Activated CD4-positive, alpha-beta memory T cell treated with anti-CD3 and anti-CD28 coated beads, Interleukin-2, amount 10 ng/mL, durations not matched to agents 7 days and 5 days (primary cell): ENCODE measurements around the gene ZDHHC17. TPM values are rescaled to one million over a fixed set of nuclear protein-coding genes. Genes with fewer than 3 reads are reported as not detected.
"Not testable (repeated sequence)": the region's sequence is repeated elsewhere in the genome, so short reads cannot be mapped to it uniquely, and the experiment has no call there.

Experiments
- CTCF ChIA-PET: fragments of 350-600 bp; sonication (Branson Sonifier 250); formaldehyde crosslinking; loops from one replicate; lab custom pipeline; 2021; ENCODE audit warnings: antibody characterized with exemption, inconsistent platforms; lab: Charles Lee
- POLR2A ChIA-PET: fragments of 350-600 bp; sonication (Branson Sonifier 250); formaldehyde crosslinking; loops from one replicate; lab custom pipeline; 2021; ENCODE audit warnings: antibody characterized with exemption; lab: Charles Lee
- DNase-seq: peaks from one replicate; pipeline ENCODE4 v3.0.0-alpha.2; 2020
- H3K27ac Mint-ChIP-seq: one replicate; pipeline ENCODE4 v1.8.0; 2021; ENCODE audit warnings: mild to moderate bottlenecking, mixed read lengths
- H3K27me3 Mint-ChIP-seq: one replicate; pipeline ENCODE4 v1.8.0; 2021; ENCODE audit warnings: mixed read lengths
- H3K36me3 Mint-ChIP-seq: one replicate; pipeline ENCODE4 v1.8.0; 2021; ENCODE audit warnings: low read depth, mixed read lengths
- H3K4me1 Mint-ChIP-seq: one replicate; pipeline ENCODE4 v1.8.0; 2021; ENCODE audit warnings: mixed read lengths
- H3K4me3 Mint-ChIP-seq: one replicate; pipeline ENCODE4 v1.8.0; 2021; ENCODE audit warnings: mild to moderate bottlenecking, mixed read lengths
- H3K9me3 Mint-ChIP-seq: one replicate; pipeline ENCODE4 v1.8.0; 2021; ENCODE audit warnings: mixed read lengths
- total RNA-seq, 2 experiments: library from RNA; stranded (reverse); gene quantifications; one replicate each; pipeline ENCODE4 v1.2.3, GENCODE V29; 2021

ZDHHC17 gene
- total RNA-seq = 10 to 100 TPM; 25.5 TPM

DNA sequence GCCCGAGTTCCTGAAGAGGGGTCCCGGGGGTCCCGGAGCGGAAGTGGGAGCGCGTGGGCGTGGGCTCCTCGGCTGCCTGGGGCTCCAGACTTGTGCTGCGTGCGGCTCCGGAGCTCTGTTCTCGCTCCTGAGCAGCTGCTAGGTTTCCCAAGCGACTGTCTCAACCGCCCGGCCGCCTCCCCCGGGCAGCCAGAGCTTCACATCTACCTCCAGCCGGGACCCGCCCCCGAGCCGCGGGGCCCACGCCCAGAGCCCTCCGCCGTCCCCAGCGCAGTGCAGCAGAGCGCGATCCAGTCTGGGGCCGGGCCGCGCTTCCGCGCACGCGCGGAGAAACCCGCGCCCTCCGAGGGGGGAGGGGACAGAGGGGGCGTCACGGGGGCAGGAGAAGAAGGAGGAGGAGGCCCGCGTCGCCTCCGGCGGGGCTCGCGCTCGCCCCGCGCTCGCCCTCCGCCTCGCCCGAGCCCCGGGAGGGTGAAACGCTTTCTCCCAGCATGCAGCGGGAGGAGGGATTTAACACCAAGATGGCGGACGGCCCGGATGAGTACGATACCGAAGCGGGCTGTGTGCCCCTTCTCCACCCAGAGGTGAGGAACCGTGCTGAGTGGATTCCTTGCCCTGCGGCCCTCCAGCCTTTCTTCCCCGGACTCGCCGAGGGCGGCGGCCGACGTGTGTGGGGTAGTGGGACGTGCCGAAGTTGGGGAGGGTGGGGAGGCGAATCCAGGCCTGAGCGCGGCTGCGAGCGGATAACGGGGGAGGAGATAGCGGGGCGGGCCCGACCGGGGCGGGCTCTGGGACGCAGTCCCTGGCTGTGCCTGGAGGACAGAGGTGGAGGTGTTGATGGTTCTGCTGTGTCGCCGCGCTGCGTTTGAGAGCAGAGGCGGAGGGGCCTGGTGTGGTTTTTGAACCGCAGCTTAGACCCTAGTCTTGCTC lies at the start of gene ZDHHC17:
Gene ZDHHC17 (plus strand): TSS at position 370 of the 930 bp plus-strand sequence. CDS start 122 bp downstream, at position 492.
- Mint-ChIP-seq H3K36me3 (peaks cover 9% of the 10 kb centered on the region), H3K4me1 (peaks cover 29% of the 10 kb centered on the region), H3K9me3 (no peaks in the 10 kb centered on the region), H3K27me3 (peaks cover 2% of the 10 kb centered on the region), H3K27ac (peak within 1 kb of the TSS; percentile 93), H3K4me3 (peak within 1 kb of the TSS; percentile 92)
- ChIA-PET CTCF (interaction anchor here (0.7 to 1.6 kb wide), 3 partner anchors 27 to 1279 kb away, joined by 3 to 5 read pairs (median 4); no protein-coding TSS in a partner anchor), POLR2A (interaction anchor here (0.5 to 2.0 kb wide), 11 partner anchors 10 to 416 kb away, joined by 3 to 8 read pairs (median 4); partner anchors contain the start of genes BBS10 and OSBPL8)
- DNase-seq = peak; percentile 92

DNA sequence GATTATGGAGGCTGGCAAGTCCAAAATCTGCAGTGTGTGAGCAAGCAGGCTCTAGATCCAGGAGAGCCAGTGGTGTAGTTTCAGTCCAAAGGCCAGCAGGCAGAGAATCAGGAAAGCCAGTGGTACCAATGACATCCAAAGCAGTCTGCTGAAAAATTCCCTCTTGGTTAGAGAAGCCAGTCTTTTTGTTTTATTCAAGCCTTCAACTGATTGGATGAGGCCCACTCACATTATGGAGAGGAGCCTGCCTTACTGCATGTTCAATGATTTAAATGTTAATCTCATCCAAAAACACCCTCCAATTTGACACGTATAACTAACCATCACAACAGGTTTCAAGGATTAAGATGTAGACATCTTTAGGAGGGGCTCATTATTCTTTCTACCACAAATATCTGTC lies 49.5 kb upstream of the ZDHHC17 start:
- peaks cover 3% of the 10 kb centered on the region for H3K27me3 Mint-ChIP-seq
- CTCF ChIA-PET = no interaction called here

DNA sequence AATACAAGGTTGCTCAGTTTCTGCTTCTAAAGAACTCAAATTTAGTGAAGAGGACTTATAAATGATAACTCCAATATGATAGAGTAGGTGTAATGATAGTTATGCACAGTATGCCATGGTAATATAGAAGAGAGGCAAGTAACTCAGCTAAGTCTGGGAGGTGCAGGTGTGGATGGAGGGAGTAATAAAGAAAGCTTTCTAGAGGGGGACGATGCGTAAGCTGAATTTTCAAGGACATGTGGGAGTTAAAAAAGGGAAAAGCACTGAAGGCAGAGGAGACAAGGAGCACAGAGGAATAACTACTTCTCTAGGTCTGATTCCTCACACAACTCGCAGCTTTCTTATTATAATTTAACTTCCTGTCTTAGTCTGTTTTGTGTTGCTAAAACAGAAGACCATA lies 49.1 kb upstream of the ZDHHC17 start:
- no peak overlapping the region for H3K27ac Mint-ChIP-seq
- no peaks in the 10 kb centered on the region for H3K36me3 Mint-ChIP-seq
- ChIA-PET CTCF (no interaction called here), POLR2A (no interaction called here)
- H3K27me3 Mint-ChIP-seq = peaks cover 3% of the 10 kb centered on the region
- no peak overlapping the region for H3K4me3 Mint-ChIP-seq
- H3K9me3 Mint-ChIP-seq = no peaks in the 10 kb centered on the region
- H3K4me1 Mint-ChIP-seq = no peaks in the 10 kb centered on the region
- no peak for DNase-seq

More for the DNA sequence above, 49.5 kb upstream of the ZDHHC17 start:
- Mint-ChIP-seq H3K36me3 (no peaks in the 10 kb centered on the region), H3K27ac (no peak overlapping the region), H3K4me3 (no peak overlapping the region), H3K9me3 (no peaks in the 10 kb centered on the region), H3K4me1 (no peaks in the 10 kb centered on the region)
- no peak for DNase-seq
- POLR2A ChIA-PET = no interaction called here

DNA sequence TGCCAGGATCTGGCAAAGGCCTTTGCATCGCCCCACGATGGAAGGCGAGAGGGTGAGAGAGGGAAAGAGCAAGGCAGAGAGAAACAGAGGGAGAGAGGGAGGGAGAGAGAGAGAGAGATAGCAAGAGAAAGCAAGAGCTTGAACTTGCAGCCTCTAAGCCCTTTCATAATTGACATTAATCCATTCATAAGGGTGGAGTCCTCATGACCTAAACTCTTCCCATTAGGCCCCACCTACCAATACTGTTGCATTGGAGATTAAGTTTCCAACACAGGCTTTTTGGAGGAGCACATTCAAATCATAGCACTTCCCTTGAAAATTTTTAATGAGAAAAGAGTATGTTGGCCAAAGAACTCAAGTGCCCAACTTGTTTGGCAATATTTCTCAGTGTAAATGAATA lies 48.6 kb upstream of the ZDHHC17 start:
- Mint-ChIP-seq H3K4me3 (no peak overlapping the region), H3K9me3 (no peaks in the 10 kb centered on the region), H3K4me1 (no peaks in the 10 kb centered on the region), H3K27ac (no peak overlapping the region), H3K27me3 (peaks cover 5% of the 10 kb centered on the region), H3K36me3 (no peaks in the 10 kb centered on the region)
- DNase-seq = no peak
- ChIA-PET CTCF (no interaction called here), POLR2A (no interaction called here)

GRCh38 chr12:76717314-76717713 lies 46.6 kb upstream of the ZDHHC17 start:
- H3K27me3 Mint-ChIP-seq = peaks cover 7% of the 10 kb centered on the region
- no peak overlapping the region for H3K27ac Mint-ChIP-seq
- H3K9me3 Mint-ChIP-seq = no peaks in the 10 kb centered on the region
- DNase-seq = no peak
- ChIA-PET CTCF (no interaction called here), POLR2A (no interaction called here)
- H3K4me1 Mint-ChIP-seq = no peaks in the 10 kb centered on the region
- no peak overlapping the region for H3K4me3 Mint-ChIP-seq
- H3K36me3 Mint-ChIP-seq = no peaks in the 10 kb centered on the region

- Mint-ChIP-seq H3K9me3 (no peaks in the 10 kb centered on the region), H3K4me3 (no peak overlapping the region), H3K27ac (no peak overlapping the region), H3K36me3 (no peaks in the 10 kb centered on the region), H3K27me3 (peaks cover 7% of the 10 kb centered on the region), H3K4me1 (no peaks in the 10 kb centered on the region)
- POLR2A ChIA-PET = no interaction called here
- no peak for DNase-seq
- CTCF ChIA-PET = no interaction called here
These were observed 44.5 kb upstream of the ZDHHC17 start for GRCh38 chr12:76719171-76720041.

GRCh38 chr12:76720068-76720467 lies 43.8 kb upstream of the ZDHHC17 start:
- Mint-ChIP-seq H3K36me3 (no peaks in the 10 kb centered on the region), H3K27me3 (peaks cover 4% of the 10 kb centered on the region), H3K9me3 (no peaks in the 10 kb centered on the region), H3K27ac (no peak overlapping the region), H3K4me3 (no peak overlapping the region), H3K4me1 (no peaks in the 10 kb centered on the region)
- POLR2A ChIA-PET = no interaction called here
- CTCF ChIA-PET = no interaction called here
- DNase-seq = no peak

DNA sequence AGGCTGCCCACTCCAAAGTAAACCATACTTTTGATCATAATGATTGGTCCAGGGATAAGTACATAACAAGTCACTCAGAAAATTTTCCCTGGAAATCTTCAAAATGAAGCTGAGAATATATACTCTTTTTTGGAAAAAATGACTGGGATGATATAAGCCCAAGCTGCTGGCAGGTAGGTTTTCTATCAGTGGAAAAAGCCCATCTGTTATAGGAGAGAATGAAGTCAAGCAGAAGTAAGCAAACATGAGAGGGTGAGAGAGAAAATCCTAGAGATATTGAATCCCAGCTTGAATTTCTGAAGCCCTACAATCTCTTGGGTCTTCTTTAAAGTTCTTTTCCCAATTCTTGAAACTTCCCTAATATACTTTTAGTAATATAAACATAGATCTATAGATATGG lies 37.3 kb upstream of the ZDHHC17 start:
- H3K27me3 Mint-ChIP-seq = no peaks in the 10 kb centered on the region
- H3K4me1 Mint-ChIP-seq = no peaks in the 10 kb centered on the region
- no peak for DNase-seq
- H3K9me3 Mint-ChIP-seq = no peaks in the 10 kb centered on the region
- no peak overlapping the region for H3K4me3 Mint-ChIP-seq
- no peak overlapping the region for H3K27ac Mint-ChIP-seq
- H3K36me3 Mint-ChIP-seq = no peaks in the 10 kb centered on the region
- ChIA-PET POLR2A (no interaction called here), CTCF (interaction anchor here (0.6 kb wide), 1 partner anchor 23 kb away, joined by 3 read pairs; no protein-coding TSS in a partner anchor)

DNA sequence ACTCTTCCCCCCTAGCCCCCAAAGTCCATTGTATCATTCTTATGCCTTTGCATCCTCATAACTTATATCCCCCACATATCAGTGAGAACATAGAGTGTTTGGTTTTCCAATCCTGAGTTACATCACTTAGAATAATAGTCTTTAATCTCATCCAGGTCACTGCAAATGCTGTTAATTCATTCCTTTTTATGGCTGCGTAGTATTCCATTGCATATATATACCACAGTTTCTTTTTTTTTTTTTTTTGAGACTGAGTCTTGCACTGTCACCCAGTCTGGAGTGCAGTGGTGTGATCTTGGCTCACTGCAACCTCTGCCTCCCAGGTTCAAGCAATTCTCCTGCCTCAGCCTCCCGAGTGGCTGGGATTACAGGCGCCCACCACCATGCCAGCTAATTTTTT lies 31.7 kb upstream of the ZDHHC17 start:
- H3K9me3 Mint-ChIP-seq, POLR2A ChIA-PET, H3K27me3 Mint-ChIP-seq, DNase-seq, H3K36me3 Mint-ChIP-seq, CTCF ChIA-PET, H3K4me3 Mint-ChIP-seq, H3K27ac Mint-ChIP-seq, H3K4me1 Mint-ChIP-seq: not testable (repeated sequence)

GRCh38 chr12:76737689-76738088 lies 26.2 kb upstream of the ZDHHC17 start:
- H3K9me3 Mint-ChIP-seq = peaks cover 11% of the 10 kb centered on the region
- H3K27ac Mint-ChIP-seq, H3K4me3 Mint-ChIP-seq, POLR2A ChIA-PET, H3K4me1 Mint-ChIP-seq, DNase-seq, H3K36me3 Mint-ChIP-seq, H3K27me3 Mint-ChIP-seq: not testable (repeated sequence)
- CTCF ChIA-PET = interaction anchor here (1.2 kb wide), 1 partner anchor 16 kb away, joined by 3 read pairs; no protein-coding TSS in a partner anchor

DNA sequence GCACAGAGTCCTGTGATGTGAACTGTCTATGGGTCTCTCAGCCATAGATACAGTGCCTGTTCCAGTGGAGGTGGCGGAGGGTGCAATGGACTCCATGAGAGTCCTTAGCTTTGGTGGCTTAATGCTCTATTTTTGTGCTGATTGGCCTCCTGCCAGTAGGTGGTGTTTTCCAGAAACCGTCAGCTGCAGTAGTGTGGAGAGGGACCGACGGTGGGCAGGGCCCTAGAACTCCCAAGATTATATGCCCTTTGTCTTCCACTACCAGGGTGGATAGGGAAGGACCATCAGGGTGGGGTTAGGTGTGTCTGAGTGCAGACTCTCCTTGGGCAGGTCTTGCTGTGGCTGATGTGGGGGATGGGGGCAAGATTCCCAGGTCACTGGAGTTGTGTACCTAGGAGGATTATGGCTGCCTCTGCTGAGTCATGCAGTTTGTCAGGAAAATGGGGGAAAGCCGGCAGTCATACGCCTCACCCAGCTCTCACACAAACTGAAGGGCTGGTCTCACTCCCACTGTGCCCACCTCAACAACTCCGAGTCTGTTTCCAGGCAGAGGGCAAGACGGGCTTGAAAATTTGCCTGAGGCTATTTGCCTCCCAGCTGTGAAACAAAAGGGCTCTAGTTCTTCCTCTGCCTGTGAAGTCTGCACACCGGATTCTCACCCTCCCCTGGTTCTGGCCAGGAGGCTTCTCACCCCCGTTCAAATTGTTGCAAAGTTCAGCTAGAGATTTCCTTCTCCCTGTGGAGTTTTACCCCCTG lies 24.9 kb upstream of the ZDHHC17 start:
- CTCF ChIA-PET = interaction anchor here (0.7 to 1.2 kb wide), 2 partner anchors 15 to 52 kb away, joined by 3 read pairs; no protein-coding TSS in a partner anchor
- H3K4me1 Mint-ChIP-seq = no peaks in the 10 kb centered on the region

DNA sequence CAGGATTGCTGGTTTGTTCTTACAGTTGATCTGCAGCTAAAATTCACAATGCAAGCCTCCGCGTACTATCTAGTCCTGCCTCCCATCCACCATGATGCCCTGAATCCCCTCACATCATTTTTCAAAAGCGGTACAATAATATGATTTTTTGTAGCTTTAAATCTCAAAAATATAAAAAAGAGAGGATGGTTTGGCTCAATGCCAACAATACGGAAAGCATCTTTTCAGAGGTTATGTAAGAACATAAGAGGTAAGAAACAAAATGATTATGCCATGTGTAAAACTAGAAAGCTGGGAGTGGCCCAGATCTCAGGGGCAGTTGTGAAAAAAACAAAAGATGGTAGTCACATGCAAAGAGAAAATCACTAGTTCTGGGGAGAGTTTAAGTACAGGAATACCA lies 24.0 kb upstream of the ZDHHC17 start:
- peaks cover 7% of the 10 kb centered on the region for H3K9me3 Mint-ChIP-seq
- H3K4me3 Mint-ChIP-seq = no peak overlapping the region
- ChIA-PET POLR2A (no interaction called here), CTCF (no interaction called here)
- H3K4me1 Mint-ChIP-seq = no peaks in the 10 kb centered on the region
- DNase-seq = no peak
- H3K36me3 Mint-ChIP-seq = no peaks in the 10 kb centered on the region
- peaks cover 2% of the 10 kb centered on the region for H3K27me3 Mint-ChIP-seq
- H3K27ac Mint-ChIP-seq = no peak overlapping the region

More for the DNA sequence above, 24.9 kb upstream of the ZDHHC17 start:
- Mint-ChIP-seq H3K27ac (no peak overlapping the region), H3K36me3 (no peaks in the 10 kb centered on the region), H3K27me3 (peaks cover 2% of the 10 kb centered on the region), H3K4me3 (no peak overlapping the region), H3K9me3 (peaks cover 7% of the 10 kb centered on the region)
- no peak for DNase-seq
- POLR2A ChIA-PET = no interaction called here
